Gastrocnemius medialis (tissue), 4 donors: ENCODE measurements around the gene RAPGEF1. TPM values are rescaled to one million over a fixed set of nuclear protein-coding genes. Genes with fewer than 3 reads are reported as not detected.

ENCODE experiments used
- ATAC-seq, 2 donors: fragments of 150-250 bp; one replicate each; pipeline ENCODE4 v1.9.1; 2016
- DNase-seq, 2 donors: peaks; one replicate each; pipeline ENCODE4 v3.0.0-alpha.2; 2019
- H3K27ac ChIP-seq, 4 donors: fragments of 200-600 bp; sonication (generic); 1 replicate in 1 of 4; 2 replicates in 3 of 4; pipeline ENCODE4 v1.5.1; 2016 to 2018; ENCODE audit warnings: mild to moderate bottlenecking in 2 of 4, moderate library complexity in 1 of 4
- H3K27me3 ChIP-seq, 3 donors: fragments of 200-600 bp; sonication (generic) in 2 of 3; 1 replicate in 1 of 3; 2 replicates in 2 of 3; pipeline versions ENCODE4 v1.5.1 to v1.6.0; 2016 to 2019; ENCODE audit warnings: mild to moderate bottlenecking in 1 of 3, moderate library complexity in 1 of 3
- H3K36me3 ChIP-seq, 2 donors: fragments of 200-600 bp; sonication (generic) in 1 of 2; one replicate each; pipeline ENCODE4 v1.5.1; 2017 to 2018
- H3K4me1 ChIP-seq, 2 donors: fragments of 200-600 bp; sonication (generic) in 1 of 2; one replicate each; pipeline ENCODE4 v1.5.1; 2016 to 2017; ENCODE audit warnings: mild to moderate bottlenecking in 2 of 2
- H3K4me3 ChIP-seq, 4 donors: fragments of 200-600 bp; sonication (generic) in 3 of 4; 1 replicate in 1 of 4; 2 replicates in 3 of 4; pipeline ENCODE4 v1.5.1; 2016 to 2019; ENCODE audit warnings: mild to moderate bottlenecking in 2 of 4
- H3K9me3 ChIP-seq, 3 donors: fragments of 200-600 bp; sonication (generic) in 2 of 3; 1 replicate in 1 of 3; 2 replicates in 2 of 3; pipeline ENCODE4 v1.5.1; 2016 to 2019
- CTCF ChIP-seq, 5 experiments: fragments of 450-650 bp in 3 of 5; fragments of 200-600 bp in 2 of 5; sonication (generic) in 2 of 5; IDR thresholded peaks in 4 of 5; conservative IDR thresholded peaks in 1 of 5; 1 replicate in 4 of 5; 2 replicates in 1 of 5; pipeline ENCODE4 v1.5.1; 2016 to 2019; ENCODE audit warnings: antibody characterized with exemption in 5 of 5, mild to moderate bottlenecking in 3 of 5, moderate library complexity in 3 of 5
- POLR2A ChIP-seq, 2 donors: fragments of 450-650 bp; IDR thresholded peaks; one replicate each; pipeline ENCODE4 v1.6.1; 2017; ENCODE audit warnings: antibody characterized with exemption in 2 of 2, mild to moderate bottlenecking in 2 of 2, moderate library complexity in 2 of 2
- in situ Hi-C, 4 donors: fragments of 200-750 bp; cut with MboI; loops; one replicate each; pipeline versions ENCODE4 v1.15.0 to v1.8.0; 2017; ENCODE audit warnings: low sequenced_read_pairs in 4 of 4
- intact Hi-C: fragments of 100-400 bp; cut with DNase I; formaldehyde crosslinking; loops from one replicate; pipeline ENCODE4 v1.15.1; 2023; ENCODE audit warnings: low total_unique reads
- total RNA-seq, 4 donors: library from RNA; depleted of rRNA; stranded (reverse); fragments of >200 nt; gene quantifications; one replicate each; pipeline versions ENCODE4 v1.1.0 to v1.2.3, GENCODE V29; 2016

The RAPGEF1 gene
- total RNA-seq, 4 donors from 2014 or later = 123 to 296 (median 217) TPM

GRCh38 chr9:131590907-131591844 lies 148.7 kb downstream of the RAPGEF1 start:
- H3K4me1 ChIP-seq = peaks cover 0 to 8% of the 10 kb centered on the region in 2 donors
- peak; percentile 94 to 98 (median 96) for TF ChIP-seq CTCF (IDR thresholded peaks at IDR 0.05 in 4 of 5, conservative IDR thresholded peaks at IDR 0.05 in 1 of 5)
- TF ChIP-seq POLR2A (IDR thresholded peaks at IDR 0.05) = no peak
- in situ Hi-C loops = loop anchor here in 3 of 4 donors (5.0 to 25.0 kb wide), 2 partner anchors 151 to 671 kb away; partner anchors contain the start of gene RAPGEF1 (in 3 of the 3)
- H3K36me3 ChIP-seq = peaks cover 4 to 62% of the 10 kb centered on the region in 2 donors
- peak; percentile 55 to 83 for DNase-seq
- H3K27ac ChIP-seq = peak overlapping the region; percentile 18 to 73 (median 62)
- peak; percentile 70 to 77 for ATAC-seq
- H3K27me3 ChIP-seq = no peaks in the 10 kb centered on the region
- H3K9me3 ChIP-seq = no peaks in the 10 kb centered on the region
- no peak overlapping the region for H3K4me3 ChIP-seq
- intact Hi-C loops = loop anchor here (1.0 to 10.0 kb wide), 2 partner anchors 149 to 654 kb away; partner anchors contain the start of gene RAPGEF1

- in situ Hi-C loops = loop anchor here in 3 of 4 donors (5.0 to 25.0 kb wide), 2 partner anchors 152 to 672 kb away; partner anchors contain the start of gene RAPGEF1 (in 3 of the 3)
Observed at GRCh38 chr9:131590449-131590848, 149.4 kb downstream of the RAPGEF1 start.

GRCh38 chr9:131589993-131590392 lies 149.9 kb downstream of the RAPGEF1 start:
- in situ Hi-C loops = loop anchor here in 3 of 4 donors (5.0 to 25.0 kb wide), 2 partner anchors 152 to 672 kb away; partner anchors contain the start of gene RAPGEF1 (in 3 of the 3)

More at GRCh38 chr9:131590449-131590848, 149.4 kb downstream of the RAPGEF1 start:
- intact Hi-C loops = loop anchor here (10.0 kb wide), 1 partner anchor 654 kb away; no protein-coding TSS in a partner anchor
- TF ChIP-seq POLR2A (IDR thresholded peaks at IDR 0.05) (no peak), CTCF (IDR thresholded peaks at IDR 0.05 in 4 of 5, conservative IDR thresholded peaks at IDR 0.05 in 1 of 5) (no peak)
- no peak for DNase-seq
- Histone ChIP-seq H3K4me3 (no peak overlapping the region), H3K4me1 (peaks cover 0 to 8% of the 10 kb centered on the region in 2 donors), H3K27ac (peak overlapping the region in 1 of 4 donors; percentile 70), H3K27me3 (no peaks in the 10 kb centered on the region), H3K36me3 (peaks cover 4 to 58% of the 10 kb centered on the region in 2 donors), H3K9me3 (no peaks in the 10 kb centered on the region)
- ATAC-seq = no peak

More at GRCh38 chr9:131589993-131590392, 149.9 kb downstream of the RAPGEF1 start:
- TF ChIP-seq CTCF (IDR thresholded peaks at IDR 0.05 in 4 of 5, conservative IDR thresholded peaks at IDR 0.05 in 1 of 5) (no peak), POLR2A (IDR thresholded peaks at IDR 0.05) (no peak)
- Histone ChIP-seq H3K27ac (no peak overlapping the region), H3K4me3 (no peak overlapping the region), H3K9me3 (no peaks in the 10 kb centered on the region), H3K27me3 (no peaks in the 10 kb centered on the region), H3K4me1 (peaks cover 0 to 7% of the 10 kb centered on the region in 2 donors), H3K36me3 (peaks cover 4 to 58% of the 10 kb centered on the region in 2 donors)
- ATAC-seq (no peak), DNase-seq (no peak)
- intact Hi-C loops = loop anchor here (10.0 kb wide), 1 partner anchor 655 kb away; no protein-coding TSS in a partner anchor
